ENCODE measurements around the gene ZNF566. TPM values are rescaled to one million over a fixed set of nuclear protein-coding genes. Genes with fewer than 3 reads are reported as not detected.
A peak's percentile ranks its signal among the peaks of the same experiment; 100 is the strongest.

Gene ZNF566
- polyA plus RNA-seq, 1 of the 3 experiments (the other 2 are of a cell fraction), result 1.7 TPM

DNA sequence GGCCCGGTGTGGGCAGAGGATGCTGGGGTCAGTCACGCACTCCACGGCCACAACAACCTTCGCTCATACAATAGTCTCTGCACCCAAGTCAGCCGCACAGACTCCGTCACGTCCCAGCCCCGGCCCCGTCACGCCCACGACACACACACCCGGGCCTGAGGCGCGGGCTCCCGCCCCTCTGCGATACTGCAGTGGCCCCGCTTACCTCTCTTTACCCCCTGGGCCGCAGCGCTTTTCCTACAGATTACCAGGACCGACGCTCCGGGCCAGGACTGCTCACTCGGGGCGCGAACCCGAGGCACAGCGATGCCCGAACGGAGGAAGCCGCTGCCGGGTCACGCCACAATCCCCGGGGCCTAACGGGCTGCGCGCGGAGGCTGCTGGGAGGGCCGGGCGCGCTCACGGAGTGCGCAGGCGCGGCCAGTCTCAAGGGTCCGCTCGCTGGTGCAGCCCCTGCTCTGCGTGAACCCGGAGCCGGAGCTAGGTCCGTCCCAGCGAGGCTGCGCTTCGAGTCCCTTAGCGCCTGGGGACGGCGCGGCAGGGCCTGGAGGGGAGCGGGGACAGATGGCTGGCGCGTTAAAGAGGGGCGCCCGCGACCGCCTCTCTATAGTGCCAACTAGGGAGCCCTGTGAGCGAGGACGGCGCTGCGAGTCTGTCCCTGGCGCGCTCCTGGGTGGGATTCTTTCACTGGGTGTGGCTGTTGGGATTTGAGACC lies 70.9 kb downstream of the ZNF566 start, which contains the start of gene ZFP82:
TSS of gene ZFP82 (minus strand) at position 358 of the 715 bp plus-strand sequence. CDS start 8,855 bp downstream, outside the sequence.
- ChIA-PET POLR2A (interaction anchor here (0.6 to 2.3 kb wide), 5 partner anchors 30 to 367 kb away, joined by 3 to 10 read pairs (median 3); partner anchors contain the start of genes ZNF260 and ZNF566), CTCF (no interaction called here)
- 14% methylated on average over 43 of the region's 70 CpGs for WGBS (ENCODE audit: low lambda C conversion rate)
- Histone ChIP-seq H3K27me3 (ENCODE audit: insufficient read depth) (no peaks in the 10 kb centered on the region), H3K9ac (peak within 1 kb of the TSS; percentile 85), H3K4me2 (peak within 1 kb of the TSS; percentile 79), H3K27ac (ENCODE audit: low read depth in 2 of 2, low read length in 1 of 2) (peak within 1 kb of the TSS; percentile 64 to 88), H3K79me2 (ENCODE audit: insufficient read depth) (peaks cover 45% of the 10 kb centered on the region), H3K4me1 (ENCODE audit: control insufficient read depth in 1 of 2, insufficient read depth in 2 of 2, low read depth in 1 of 2, low read length in 1 of 2) (peaks cover 0 to 6% of the 10 kb centered on the region in 2 experiments; a peak in 2 of 4 replicates), H3K9me2 (no peaks in the 10 kb centered on the region), H3K9me3 (0 out of 2 replicates have a peak, but pooled peaks cover 4% of the 10 kb centered on the region), H2AFZ (ENCODE audit: low read depth) (peak within 1 kb of the TSS; percentile 95), H3K36me3 (replicated peaks in 1 of 2; ENCODE audit: control insufficient read depth in 1 of 2, insufficient read depth in 2 of 2, low read length in 1 of 2) (peaks cover 0 to 15% of the 10 kb centered on the region in 2 experiments), H4K20me1 (ENCODE audit: insufficient read depth) (no peaks in the 10 kb centered on the region), H3F3A (replicated peaks; ENCODE audit: insufficient read depth) (no peaks in the 10 kb centered on the region), H3K4me3 (ENCODE audit: low read depth in 2 of 2, low read length in 1 of 2) (peak within 1 kb of the TSS; percentile 66 to 72)
- DNase-seq, result peak; percentile 98
- TF ChIP-seq CHD2 (IDR thresholded peaks at IDR 0.05; ENCODE audit: low read length, partially characterized antibody) (peak; percentile 7), POLR2AphosphoS5 (IDR thresholded peaks at IDR 0.05; ENCODE audit: low read depth, low read length) (peak; percentile 80), NFIC (IDR thresholded peaks at IDR 0.05; ENCODE audit: borderline replicate concordance) (no peak), EP300 (IDR thresholded peaks at IDR 0.05; ENCODE audit: borderline replicate concordance in 1 of 2, low read depth in 1 of 2, low read length in 1 of 2) (no peak), FOXJ3 (CRISPR knock-in tag; IDR thresholded peaks at IDR 0.05) (0 out of 2 replicates have a peak, but pooled peaks have one; percentile 27), NRF1 (IDR thresholded peaks at IDR 0.05; ENCODE audit: low read depth, low read length) (peak; percentile 76), TAF1 (IDR thresholded peaks at IDR 0.05; ENCODE audit: borderline replicate concordance, low read depth, low read length) (peak; percentile 64; the same call in 1 of the 2 replicates), GABPA (IDR thresholded peaks at IDR 0.05; ENCODE audit: low read depth) (peak; percentile 29; the same call in 1 of the 2 replicates), MXI1 (IDR thresholded peaks at IDR 0.05; ENCODE audit: low read depth, low read length) (peak; percentile 78; the same call in 1 of the 2 replicates)
- TF ChIP-seq, protein P1, sequence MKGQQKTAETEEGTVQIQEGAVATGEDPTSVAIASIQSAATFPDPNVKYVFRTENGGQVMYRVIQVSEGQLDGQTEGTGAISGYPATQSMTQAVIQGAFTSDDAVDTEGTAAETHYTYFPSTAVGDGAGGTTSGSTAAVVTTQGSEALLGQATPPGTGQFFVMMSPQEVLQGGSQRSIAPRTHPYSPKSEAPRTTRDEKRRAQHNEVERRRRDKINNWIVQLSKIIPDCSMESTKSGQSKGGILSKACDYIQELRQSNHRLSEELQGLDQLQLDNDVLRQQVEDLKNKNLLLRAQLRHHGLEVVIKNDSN (IDR thresholded peaks at IDR 0.05; ENCODE audit: borderline replicate concordance, low read depth), result 0 out of 2 replicates have a peak, but pooled peaks have one; percentile 35
- TF ChIP-seq, protein P2, sequence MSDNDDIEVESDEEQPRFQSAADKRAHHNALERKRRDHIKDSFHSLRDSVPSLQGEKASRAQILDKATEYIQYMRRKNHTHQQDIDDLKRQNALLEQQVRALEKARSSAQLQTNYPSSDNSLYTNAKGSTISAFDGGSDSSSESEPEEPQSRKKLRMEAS (IDR thresholded peaks at IDR 0.05; ENCODE audit: low read depth), result peak; percentile 73

DNA sequence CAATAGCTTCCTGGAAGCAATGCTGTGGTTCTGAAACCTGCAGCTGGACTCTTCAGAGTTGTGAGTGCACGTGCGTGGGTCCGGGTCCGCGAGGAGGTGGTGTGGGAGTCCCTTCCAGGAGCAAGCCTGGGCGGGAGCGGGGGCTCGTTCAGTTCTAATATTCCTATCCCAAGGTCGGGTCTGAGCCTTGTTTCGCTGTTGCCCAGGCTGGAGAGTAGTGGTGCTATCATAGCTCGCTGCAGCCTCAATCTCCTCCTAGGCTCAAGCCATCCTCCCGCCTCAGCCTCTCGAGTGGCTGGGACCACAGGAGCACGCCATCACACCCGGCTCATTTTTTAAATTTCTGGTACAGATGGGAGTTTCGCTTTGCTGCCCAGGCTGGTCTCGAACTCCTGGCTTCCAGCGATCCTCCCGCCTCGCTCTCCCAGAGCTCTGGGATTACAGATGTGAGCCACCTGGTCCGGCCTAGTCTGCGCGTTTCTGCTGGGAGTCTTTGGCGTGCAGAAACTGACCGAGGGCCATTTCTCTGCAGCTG lies 71.5 kb downstream of the ZNF566 start:
- POLR2A ChIA-PET, result interaction anchor here (0.6 to 2.3 kb wide), 5 partner anchors 29 to 367 kb away, joined by 3 to 10 read pairs (median 3); partner anchors contain the start of genes ZNF260, ZNF529 and ZNF566
- Histone ChIP-seq H2AFZ (ENCODE audit: low read depth) (peak overlapping the region; percentile 95), H3K9ac (peak overlapping the region; percentile 85), H3K36me3 (replicated peaks in 1 of 2; ENCODE audit: control insufficient read depth in 1 of 2, insufficient read depth in 2 of 2, low read length in 1 of 2) (peaks cover 0 to 21% of the 10 kb centered on the region in 2 experiments), H3K27ac (ENCODE audit: low read depth in 2 of 2, low read length in 1 of 2) (peak overlapping the region; percentile 64 to 88; a peak in 3 of 4 replicates), H3K9me2 (no peaks in the 10 kb centered on the region), H3F3A (replicated peaks; ENCODE audit: insufficient read depth) (no peaks in the 10 kb centered on the region), H3K9me3 (0 out of 2 replicates have a peak, but pooled peaks cover 4% of the 10 kb centered on the region), H3K79me2 (ENCODE audit: insufficient read depth) (peaks cover 51% of the 10 kb centered on the region), H3K4me1 (ENCODE audit: control insufficient read depth in 1 of 2, insufficient read depth in 2 of 2, low read depth in 1 of 2, low read length in 1 of 2) (peaks cover 0 to 6% of the 10 kb centered on the region in 2 experiments; a peak in 2 of 4 replicates), H4K20me1 (ENCODE audit: insufficient read depth) (no peaks in the 10 kb centered on the region), H3K27me3 (ENCODE audit: insufficient read depth) (no peaks in the 10 kb centered on the region), H3K4me3 (ENCODE audit: low read depth in 2 of 2, low read length in 1 of 2) (peak overlapping the region; percentile 66 to 72), H3K4me2 (peak overlapping the region; percentile 79)
- 15% methylated on average over 25 of the region's 25 CpGs for WGBS (ENCODE audit: low lambda C conversion rate)
- CTCF ChIA-PET, result no interaction called here
- no peak for DNase-seq
- 0 out of 2 replicates have a peak, but pooled peaks have one; percentile 25 for TF ChIP-seq FOXJ3 (CRISPR knock-in tag; IDR thresholded peaks at IDR 0.05)
- TF ChIP-seq MXI1 (IDR thresholded peaks at IDR 0.05; ENCODE audit: low read depth, low read length), result no peak
